ENCODE data around the gene ENOX2.

ENOX2 gene

GRCh38 chrX:130902783-130903613 is at the start of gene ENOX2:
Gene ENOX2 (minus strand): TSS chrX:130903209. CDS start chrX:130703216, 199,993 bp downstream.
- TF ChIP-seq CTCF (IDR thresholded peaks at IDR 0.05) = no peak

GRCh38 chrX:130952266-130953043 is 49.4 kb upstream of the ENOX2 start:
- no peak for TF ChIP-seq CTCF (IDR thresholded peaks at IDR 0.05)

- TF ChIP-seq CTCF (IDR thresholded peaks at IDR 0.05) = no peak
Measured at GRCh38 chrX:130944230-130944629, 41.2 kb upstream of the ENOX2 start.

GRCh38 chrX:130937101-130937500 is 34.1 kb upstream of the ENOX2 start:
- TF ChIP-seq CTCF (IDR thresholded peaks at IDR 0.05) = no peak

- TF ChIP-seq CTCF (IDR thresholded peaks at IDR 0.05) = no peak
Measured at GRCh38 chrX:130933358-130933757, 30.3 kb upstream of the ENOX2 start.

GRCh38 chrX:130916636-130917422 is 13.8 kb upstream of the ENOX2 start:
- TF ChIP-seq CTCF (IDR thresholded peaks at IDR 0.05) = peak; percentile 49; the same call in 1 of the 2 replicates

GRCh38 chrX:130915302-130915701 is 12.3 kb upstream of the ENOX2 start:
- no peak for TF ChIP-seq CTCF (IDR thresholded peaks at IDR 0.05)

Measured in LNCAP (cell line).